Measurements from ENCODE around the gene UBE2C.

- TF ChIP-seq, protein P1, sequence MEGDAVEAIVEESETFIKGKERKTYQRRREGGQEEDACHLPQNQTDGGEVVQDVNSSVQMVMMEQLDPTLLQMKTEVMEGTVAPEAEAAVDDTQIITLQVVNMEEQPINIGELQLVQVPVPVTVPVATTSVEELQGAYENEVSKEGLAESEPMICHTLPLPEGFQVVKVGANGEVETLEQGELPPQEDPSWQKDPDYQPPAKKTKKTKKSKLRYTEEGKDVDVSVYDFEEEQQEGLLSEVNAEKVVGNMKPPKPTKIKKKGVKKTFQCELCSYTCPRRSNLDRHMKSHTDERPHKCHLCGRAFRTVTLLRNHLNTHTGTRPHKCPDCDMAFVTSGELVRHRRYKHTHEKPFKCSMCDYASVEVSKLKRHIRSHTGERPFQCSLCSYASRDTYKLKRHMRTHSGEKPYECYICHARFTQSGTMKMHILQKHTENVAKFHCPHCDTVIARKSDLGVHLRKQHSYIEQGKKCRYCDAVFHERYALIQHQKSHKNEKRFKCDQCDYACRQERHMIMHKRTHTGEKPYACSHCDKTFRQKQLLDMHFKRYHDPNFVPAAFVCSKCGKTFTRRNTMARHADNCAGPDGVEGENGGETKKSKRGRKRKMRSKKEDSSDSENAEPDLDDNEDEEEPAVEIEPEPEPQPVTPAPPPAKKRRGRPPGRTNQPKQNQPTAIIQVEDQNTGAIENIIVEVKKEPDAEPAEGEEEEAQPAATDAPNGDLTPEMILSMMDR (IDR thresholded peaks at IDR 0.05; ENCODE audit: poor library complexity): no peak
- TF ChIP-seq EZH2 (IDR thresholded peaks at IDR 0.05; ENCODE audit: borderline replicate concordance): no peak
Observed at GRCh38 chr20:45781391-45781931, 31.0 kb upstream of the UBE2C start.

Data from hepatocyte (in vitro differentiated cells).